Ascending aorta (tissue), 2 donors: ENCODE measurements around the gene USP15. TPM values are rescaled to one million over a fixed set of nuclear protein-coding genes. Genes with fewer than 3 reads are reported as not detected.

Source experiments
- DNase-seq, 2 donors: peaks; one replicate each; pipeline ENCODE4 v3.0.0-alpha.2; 2019; ENCODE audit warnings: low spot score in 2 of 2
- H3K27ac ChIP-seq, 2 donors: fragments of 200-600 bp; sonication (generic); one replicate each; pipeline ENCODE4 v1.5.1; 2016 to 2017; ENCODE audit warnings: mild to moderate bottlenecking in 1 of 2
- H3K27me3 ChIP-seq: fragments of 200-600 bp; sonication (generic); one replicate; pipeline ENCODE4 v1.5.1; 2017
- H3K36me3 ChIP-seq, 2 donors: fragments of 200-600 bp; sonication (generic); one replicate each; pipeline ENCODE4 v1.5.1; 2016
- H3K4me1 ChIP-seq, 2 donors: fragments of 200-600 bp; sonication (generic); one replicate each; pipeline ENCODE4 v1.5.1; 2016 to 2017; ENCODE audit warnings: mild to moderate bottlenecking in 1 of 2
- H3K4me3 ChIP-seq, 2 donors: fragments of 200-600 bp; sonication (generic); one replicate each; pipeline ENCODE4 v1.5.1; 2016 to 2017; ENCODE audit warnings: mild to moderate bottlenecking in 1 of 2
- H3K9me3 ChIP-seq, 2 donors: fragments of 200-600 bp; sonication (generic); one replicate each; pipeline ENCODE4 v1.5.1; 2016
- CTCF ChIP-seq, 3 experiments: fragments of 200-600 bp in 2 of 3; fragments of 450-650 bp in 1 of 3; sonication (generic) in 2 of 3; IDR thresholded peaks; one replicate each; pipeline ENCODE4 v1.5.1; 2016 to 2019; ENCODE audit warnings: antibody characterized with exemption in 3 of 3, mild to moderate bottlenecking in 1 of 3, moderate library complexity in 1 of 3
- intact Hi-C: fragments of 100-400 bp; cut with DNase I; formaldehyde crosslinking; loops from one replicate; pipeline ENCODE4 v1.15.1; 2023
- total RNA-seq: library from RNA; depleted of rRNA; stranded (reverse); fragments of >200 nt; gene quantifications from one replicate; pipeline ENCODE4 v1.1.0, GENCODE V29; 2016

Gene USP15
- total RNA-seq, 1 donor from 2014 or later: 48.2 TPM

- TF ChIP-seq CTCF (IDR thresholded peaks at IDR 0.05): no peak
- intact Hi-C loops: no loop called here
- no peak for DNase-seq
- Histone ChIP-seq H3K4me3 (no peak overlapping the region), H3K4me1 (no peaks in the 10 kb centered on the region), H3K27ac (no peak overlapping the region), H3K36me3 (peaks cover 27 to 47% of the 10 kb centered on the region in 2 donors), H3K27me3 (no peaks in the 10 kb centered on the region), H3K9me3 (peaks cover 0 to 8% of the 10 kb centered on the region in 2 donors)
Observed at GRCh38 chr12:62305778-62306177, 45.6 kb downstream of the USP15 start.

GRCh38 chr12:62306569-62307530 lies 46.6 kb downstream of the USP15 start:
- TF ChIP-seq CTCF (IDR thresholded peaks at IDR 0.05): no peak
- Histone ChIP-seq H3K27me3 (no peaks in the 10 kb centered on the region), H3K4me1 (no peaks in the 10 kb centered on the region), H3K36me3 (peaks cover 27 to 47% of the 10 kb centered on the region in 2 donors), H3K27ac (no peak overlapping the region), H3K9me3 (peaks cover 0 to 8% of the 10 kb centered on the region in 2 donors), H3K4me3 (no peak overlapping the region)
- intact Hi-C loops: no loop called here
- no peak for DNase-seq

GRCh38 chr12:62308201-62308600 lies 48.0 kb downstream of the USP15 start:
- no peak overlapping the region for H3K27ac ChIP-seq
- H3K36me3 ChIP-seq: peaks cover 26 to 40% of the 10 kb centered on the region in 2 donors
- no peaks in the 10 kb centered on the region for H3K4me1 ChIP-seq
- intact Hi-C loops: no loop called here
- H3K9me3 ChIP-seq: peaks cover 0 to 8% of the 10 kb centered on the region in 2 donors
- no peak overlapping the region for H3K4me3 ChIP-seq
- no peaks in the 10 kb centered on the region for H3K27me3 ChIP-seq
- DNase-seq: no peak
- no peak for TF ChIP-seq CTCF (IDR thresholded peaks at IDR 0.05)

GRCh38 chr12:62313727-62314380 lies 53.6 kb downstream of the USP15 start:
- DNase-seq: no peak
- H3K4me3 ChIP-seq: no peak overlapping the region
- no peaks in the 10 kb centered on the region for H3K27me3 ChIP-seq
- H3K27ac ChIP-seq: no peak overlapping the region
- no peak for TF ChIP-seq CTCF (IDR thresholded peaks at IDR 0.05)
- H3K36me3 ChIP-seq: peaks cover 0 to 6% of the 10 kb centered on the region in 2 donors
- peaks cover 0 to 9% of the 10 kb centered on the region in 2 donors for H3K4me1 ChIP-seq
- intact Hi-C loops: no loop called here
- no peaks in the 10 kb centered on the region for H3K9me3 ChIP-seq

GRCh38 chr12:62317017-62317416 lies 56.8 kb downstream of the USP15 start:
- Histone ChIP-seq H3K9me3 (no peaks in the 10 kb centered on the region), H3K27ac (no peak overlapping the region), H3K4me3 (no peak overlapping the region), H3K27me3 (no peaks in the 10 kb centered on the region), H3K4me1 (peaks cover 0 to 9% of the 10 kb centered on the region in 2 donors), H3K36me3 (peaks cover 5 to 19% of the 10 kb centered on the region in 2 donors)
- DNase-seq: no peak
- intact Hi-C loops: no loop called here
- TF ChIP-seq CTCF (IDR thresholded peaks at IDR 0.05): no peak
